Body of pancreas (tissue), 4 donors: Measurements from ENCODE around the gene SH2D3C. TPM values are rescaled to one million over a fixed set of nuclear protein-coding genes. Genes with fewer than 3 reads are reported as not detected.

Experiments
- ATAC-seq: fragments of 150-250 bp; one replicate; pipeline ENCODE4 v1.9.1; 2016
- DNase-seq, 4 donors: peaks; one replicate each; pipeline ENCODE4 v3.0.0-alpha.2; 2019
- H3K27ac ChIP-seq, 4 donors: fragments of 200-600 bp; sonication (generic); 1 replicate in 3 of 4; 2 replicates in 1 of 4; pipeline versions ENCODE4 v1.5.1 to v1.6.1; 2016 to 2019; ENCODE audit warnings: mild to moderate bottlenecking in 1 of 4, mixed read lengths in 1 of 4, moderate library complexity in 1 of 4
- H3K27me3 ChIP-seq, 2 donors: fragments of 200-600 bp; sonication (generic); one replicate each; pipeline ENCODE4 v1.6.0; 2016; ENCODE audit warnings: mild to moderate bottlenecking in 1 of 2
- H3K36me3 ChIP-seq, 2 donors: fragments of 200-600 bp; sonication (generic); replicated peaks in 1 of 2; 2 replicates each; pipeline ENCODE4 v1.5.1; 2016; ENCODE audit warnings: low read depth in 2 of 2; ENCODE audit not compliant: insufficient read depth in 1 of 2
- H3K4me1 ChIP-seq: fragments of 200-600 bp; sonication (generic); one replicate; pipeline ENCODE4 v1.6.0; 2016
- H3K4me3 ChIP-seq, 2 donors: fragments of 200-600 bp; sonication (generic); 1 replicate in 1 of 2; 2 replicates in 1 of 2; pipeline ENCODE4 v1.5.1; 2016 to 2019
- H3K9me3 ChIP-seq, 3 donors: fragments of 200-600 bp; sonication (generic); 1 replicate in 2 of 3; 2 replicates in 1 of 3; pipeline ENCODE4 v1.5.1; 2016
- CTCF ChIP-seq, 7 experiments: fragments of 450-650 bp in 4 of 7; fragments of 200-600 bp in 3 of 7; sonication (generic) in 3 of 7; IDR thresholded peaks; one replicate each; pipeline ENCODE4 v1.5.1; 2016 to 2019; ENCODE audit warnings: antibody characterized with exemption in 7 of 7
- POLR2A ChIP-seq, 3 donors: fragments of 450-650 bp; IDR thresholded peaks; one replicate each; pipeline ENCODE4 v1.6.1; 2016; ENCODE audit warnings: antibody characterized with exemption in 3 of 3, mild to moderate bottlenecking in 2 of 3
- WGBS, 2 donors: methylation state at CpG; one replicate each; pipeline ENCODE4 v1.1.5; 2017; 5-methylcytosine and 5-hydroxymethylcytosine counted together
- intact Hi-C: fragments of 100-400 bp; cut with DNase I; formaldehyde crosslinking; loops from one replicate; pipeline ENCODE4 v1.15.1; 2023
- total RNA-seq, 2 donors: library from RNA; depleted of rRNA; stranded (reverse); fragments of >200 nt; gene quantifications; one replicate each; pipeline ENCODE4 v1.1.0, GENCODE V29; 2016

SH2D3C gene
- total RNA-seq, 2 donors from 2014 or later: 3.3 to 4.2 TPM

GRCh38 chr9:127738666-127739065 lies 39.8 kb downstream of the SH2D3C start:
- no peak for ATAC-seq
- no peaks in the 10 kb centered on the region for H3K36me3 ChIP-seq
- TF ChIP-seq CTCF (IDR thresholded peaks at IDR 0.05) (no peak), POLR2A (IDR thresholded peaks at IDR 0.05) (no peak)
- no peak for DNase-seq
- intact Hi-C loops: loop anchor here (5.0 to 10.0 kb wide), 2 partner anchors 136 to 194 kb away; partner anchors contain the start of genes AK1 and PIP5KL1
- no peak overlapping the region for H3K27ac ChIP-seq
- 73 to 75% methylated on average over 2 to 12 of the region's 13 CpGs for WGBS, 2 donors
- peaks cover 23% of the 10 kb centered on the region for H3K4me1 ChIP-seq
- no peak overlapping the region for H3K4me3 ChIP-seq
- no peaks in the 10 kb centered on the region for H3K9me3 ChIP-seq
- no peaks in the 10 kb centered on the region for H3K27me3 ChIP-seq

DNA sequence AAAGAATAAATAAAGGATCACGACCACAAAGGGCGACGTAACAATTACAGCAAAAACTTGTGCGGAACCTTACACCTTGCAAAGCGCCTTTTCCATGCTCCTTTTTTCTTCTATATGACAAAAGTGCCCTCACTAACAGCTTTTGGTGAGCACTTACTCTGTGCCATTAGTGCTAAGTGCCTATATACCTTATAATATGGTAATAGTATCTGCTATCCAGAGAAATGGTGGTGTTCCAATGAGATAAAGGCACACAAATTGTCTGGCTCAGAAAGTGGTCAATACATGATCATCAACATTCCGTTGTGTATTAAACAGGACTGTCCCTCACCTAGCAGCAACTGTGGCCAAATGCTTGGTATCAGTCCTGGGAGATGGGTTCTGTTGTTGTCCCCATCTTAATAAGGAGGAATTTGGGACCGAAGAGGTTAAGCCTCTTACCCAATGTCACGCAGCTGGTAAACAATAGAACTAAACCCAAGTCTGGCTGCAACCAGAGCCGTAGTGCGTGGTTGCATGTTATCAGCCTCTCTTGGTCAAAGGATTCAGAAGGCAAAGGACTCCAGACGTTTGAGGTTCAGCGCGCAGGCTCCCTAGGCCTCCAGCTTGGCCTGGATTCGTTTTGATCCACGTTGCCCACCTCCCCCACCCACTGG lies 42.8 kb downstream of the SH2D3C start:
- Histone ChIP-seq H3K4me1 (peaks cover 7% of the 10 kb centered on the region), H3K9me3 (no peaks in the 10 kb centered on the region), H3K27ac (peak overlapping the region in 2 of 4 donors; percentile 93 to 99), H3K4me3 (no peak overlapping the region), H3K36me3 (no peaks in the 10 kb centered on the region), H3K27me3 (no peaks in the 10 kb centered on the region)
- ATAC-seq (no peak), DNase-seq (no peak)
- intact Hi-C loops: loop anchor here (5.0 to 10.0 kb wide), 2 partner anchors 139 to 197 kb away; partner anchors contain the start of genes AK1 and PIP5KL1
- 20 to 21% methylated on average over 12 to 15 of the region's 15 CpGs for WGBS, 2 donors
- TF ChIP-seq POLR2A (IDR thresholded peaks at IDR 0.05): no peak
- TF ChIP-seq CTCF (IDR thresholded peaks at IDR 0.05): no peak

- intact Hi-C loops: loop anchor here (5.0 to 10.0 kb wide), 5 partner anchors 47 to 197 kb away; partner anchors contain the start of genes AK1 and PIP5KL1
- 0% methylated on average over 8 to 68 of the region's 76 CpGs for WGBS, 2 donors
These were observed 43.5 kb downstream of the SH2D3C start, which contains the start of gene TOR2A for GRCh38 chr9:127734747-127735529. Gene TOR2A (minus strand): TSS chr9:127735294. CDS start chr9:127735270, 24 bp downstream.

DNA sequence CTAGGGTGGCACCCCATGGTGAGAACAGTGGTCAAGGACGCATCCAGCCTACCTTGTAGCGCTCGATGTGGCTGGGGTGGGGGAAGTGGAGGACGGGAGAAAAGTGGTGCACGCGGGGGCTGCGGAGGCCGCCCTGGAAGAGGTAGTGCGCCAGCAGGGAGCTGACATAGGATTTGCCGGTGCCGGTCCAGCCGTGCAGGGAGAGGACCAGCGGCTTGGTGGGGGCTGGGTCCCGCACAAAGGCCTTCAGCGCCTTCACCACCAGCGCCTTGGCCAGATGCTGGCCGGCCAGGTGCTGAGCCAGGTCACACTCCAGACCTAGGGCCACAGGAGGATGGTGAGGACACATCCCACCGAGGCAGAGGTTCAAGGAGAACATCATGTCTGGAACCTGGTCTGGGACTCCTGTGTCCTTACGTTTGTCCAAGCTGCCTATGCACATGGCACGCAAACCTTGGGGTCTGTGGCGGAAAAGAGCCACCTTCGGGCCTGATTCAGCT lies 44.2 kb downstream of the SH2D3C start:
- peak; percentile 0 for ATAC-seq
- H3K9me3 ChIP-seq: no peaks in the 10 kb centered on the region
- peak in 1 of 4 donors; percentile 23 for DNase-seq
- 28 to 46% methylated on average over 16 to 22 of the region's 22 CpGs for WGBS, 2 donors
- no peaks in the 10 kb centered on the region for H3K36me3 ChIP-seq
- peak overlapping the region; percentile 81 to 99 (median 93) for H3K27ac ChIP-seq
- intact Hi-C loops: loop anchor here (5.0 to 10.0 kb wide), 4 partner anchors 48 to 188 kb away; partner anchors contain the start of gene AK1
- H3K4me1 ChIP-seq: peaks cover 7% of the 10 kb centered on the region
- H3K27me3 ChIP-seq: no peaks in the 10 kb centered on the region
- H3K4me3 ChIP-seq: peak overlapping the region in 1 of 2 donors; percentile 70
- no peak for TF ChIP-seq POLR2A (IDR thresholded peaks at IDR 0.05)
- TF ChIP-seq CTCF (IDR thresholded peaks at IDR 0.05): no peak

More at GRCh38 chr9:127734747-127735529, 43.5 kb downstream of the SH2D3C start, which contains the start of gene TOR2A:
- peak within 1 kb of the TSS; percentile 81 to 99 (median 93) for H3K27ac ChIP-seq
- H3K36me3 ChIP-seq: no peaks in the 10 kb centered on the region
- ATAC-seq: peak; percentile 95
- H3K9me3 ChIP-seq: no peaks in the 10 kb centered on the region
- no peaks in the 10 kb centered on the region for H3K27me3 ChIP-seq
- H3K4me1 ChIP-seq: peaks cover 7% of the 10 kb centered on the region
- peak; percentile 92 to 99 (median 99) for TF ChIP-seq CTCF (IDR thresholded peaks at IDR 0.05)
- peak; percentile 77 to 80 (median 77) for TF ChIP-seq POLR2A (IDR thresholded peaks at IDR 0.05)
- peak; percentile 97 to 98 (median 98) for DNase-seq
- peak within 1 kb of the TSS; percentile 63 to 70 for H3K4me3 ChIP-seq
